HCT116 (cell line): ENCODE measurements around the gene MYO16. TPM values are rescaled to one million over a fixed set of nuclear protein-coding genes. Genes with fewer than 3 reads are reported as not detected.

Experiments
- ATAC-seq: fragments of 200-7000 bp; cut with Tn5 transposase; 2 replicates; pipeline ENCODE4 v1.9.1; 2020; ENCODE audit warnings: mild to moderate bottlenecking, moderate library complexity
- BruUV-seq: library from RNA; stranded (reverse); fragments of 400-500 nt; replicated peaks from 2 replicates; lab custom pipeline; 2021; lab: Mats Ljungman, UMichigan
- CTCF ChIA-PET: fragments of 300-600 bp; sonication (Branson Sonifier 250); formaldehyde crosslinking; loops from one replicate; lab custom pipeline; 2021; ENCODE audit warnings: antibody characterized with exemption; lab: Charles Lee
- POLR2A ChIA-PET: fragments of 300-600, 350-600 bp; sonication (Branson Sonifier 250); formaldehyde crosslinking; loops from one replicate; lab custom pipeline; 2021; ENCODE audit warnings: antibody characterized with exemption; lab: Charles Lee
- RAD21 ChIA-PET, 2 experiments: fragments of 300-600 bp; sonication (Branson Sonifier 250); formaldehyde crosslinking; loops; one replicate each; lab custom pipeline; 2023; ENCODE audit warnings: low total read pairs in 2 of 2; ENCODE audit not compliant: uncharacterized antibody in 2 of 2, unreplicated experiment in 2 of 2, low non-redundant PET in 1 of 2; lab: Charles Lee
- DNase-seq: peaks from one replicate; pipeline ENCODE4 v3.0.0-alpha.2; 2010; ENCODE audit warnings: low read depth, low spot score
- H2AFZ ChIP-seq: fragments of 200-600 bp; shearing (Covaris generic), sonication (generic); 2 replicates; pipeline ENCODE4 v1.6.1; 2017; ENCODE audit warnings: low read depth, mixed run types, mixed read lengths, antibody characterized with exemption, low read length; ENCODE audit not compliant: poor library complexity, severe bottlenecking
- H3K27ac ChIP-seq: 2 replicates; pipeline ENCODE4 v1.5.1; 2012; ENCODE audit warnings: low read depth, low read length
- H3K27me3 ChIP-seq: fragments of 200-600 bp; sonication (generic); 2 replicates; pipeline ENCODE4 v1.6.1; 2016; ENCODE audit warnings: mixed run types, low read length, mixed read lengths; ENCODE audit not compliant: insufficient read depth
- H3K36me3 ChIP-seq, 2 experiments: fragments of 200-500 bp in 1 of 2; fragments of 200-600 bp in 1 of 2; sonication (Bioruptor generic) in 1 of 2; sonication (generic) in 1 of 2; 2 replicates each; pipeline versions ENCODE4 v1.5.1 to v1.6.1; 2014 to 2016; ENCODE audit warnings: low read length in 2 of 2, inconsistent platforms in 1 of 2, mixed read lengths in 1 of 2, mixed run types in 1 of 2; ENCODE audit not compliant: insufficient read depth in 2 of 2, control insufficient read depth in 1 of 2
- H3K4me1 ChIP-seq, 2 experiments: fragments of 200-600 bp in 1 of 2; sonication (generic) in 1 of 2; 2 replicates each; pipeline versions ENCODE4 v1.5.1 to v1.6.1; 2012 to 2017; ENCODE audit warnings: low read length in 2 of 2, inconsistent platforms in 1 of 2, mild to moderate bottlenecking in 1 of 2, mixed read lengths in 1 of 2, mixed run types in 1 of 2, moderate library complexity in 1 of 2; ENCODE audit not compliant: insufficient read depth in 2 of 2, control insufficient read depth in 1 of 2
- H3K4me2 ChIP-seq: fragments of 200-600 bp; sonication (generic); 2 replicates; pipeline ENCODE4 v1.6.1; 2017; ENCODE audit warnings: mixed run types, low read length, mixed read lengths
- H3K4me3 ChIP-seq, 2 experiments: fragments of 200-600 bp in 1 of 2; sonication (generic) in 1 of 2; replicated peaks in 1 of 2; 2 replicates each; pipeline ENCODE4 v1.5.1; 2011 to 2016; ENCODE audit warnings: low read length in 2 of 2, control low read depth in 1 of 2, low read depth in 1 of 2, mild to moderate bottlenecking in 1 of 2, mixed read lengths in 1 of 2, mixed run types in 1 of 2
- H3K79me2 ChIP-seq: fragments of 200-600 bp; sonication (generic); 2 replicates; pipeline ENCODE4 v1.6.1; 2017; ENCODE audit warnings: mild to moderate bottlenecking, mixed run types, low read length, moderate library complexity, mixed read lengths; ENCODE audit not compliant: insufficient read depth
- H3K9ac ChIP-seq: fragments of 200-600 bp; sonication (generic); 2 replicates; pipeline ENCODE4 v1.6.1; 2016; ENCODE audit warnings: low read length, mixed read lengths
- H3K9me2 ChIP-seq: fragments of 200-600 bp; sonication (generic), shearing (Covaris generic); 2 replicates; pipeline ENCODE4 v1.6.1; 2017; ENCODE audit warnings: mixed run types, mild to moderate bottlenecking, moderate library complexity; ENCODE audit not compliant: insufficient read depth
- H3K9me3 ChIP-seq, 2 experiments: fragments of 200-500 bp in 1 of 2; fragments of 200-600 bp in 1 of 2; sonication (Bioruptor generic) in 1 of 2; sonication (generic) in 1 of 2; 2 replicates each; pipeline ENCODE4 v1.6.1; 2014 to 2017; ENCODE audit warnings: low read length in 2 of 2, mixed read lengths in 2 of 2, inconsistent platforms in 1 of 2, low read depth in 1 of 2, mild to moderate bottlenecking in 1 of 2, mixed run types in 1 of 2, moderate library complexity in 1 of 2; ENCODE audit not compliant: control insufficient read depth in 1 of 2, insufficient read depth in 1 of 2
- H4K20me1 ChIP-seq: fragments of 200-600 bp; sonication (generic), shearing (Covaris generic); 2 replicates; pipeline ENCODE4 v1.6.1; 2017; ENCODE audit warnings: mixed run types, mild to moderate bottlenecking, moderate library complexity; ENCODE audit not compliant: insufficient read depth
- ATF3 ChIP-seq: IDR thresholded peaks from 2 replicates; pipeline ENCODE4 v1.6.1; 2012
- CBX3 ChIP-seq: IDR thresholded peaks from 2 replicates; pipeline ENCODE4 v1.6.1; 2012; ENCODE audit warnings: low read depth
- CEBPB ChIP-seq: IDR thresholded peaks from 2 replicates; pipeline ENCODE4 v1.6.1; 2012; ENCODE audit warnings: low read depth
- CTCF ChIP-seq, 3 experiments: fragments of 200-600 bp in 1 of 3; sonication (generic) in 1 of 3; IDR thresholded peaks in 2 of 3; conservative IDR thresholded peaks in 1 of 3; 2 replicates each; pipeline ENCODE4 v1.5.1; 2012 to 2017; ENCODE audit warnings: low read depth in 2 of 3, low read length in 2 of 3, antibody characterized with exemption in 1 of 3, borderline replicate concordance in 1 of 3, control low read depth in 1 of 3, mild to moderate bottlenecking in 1 of 3, mixed read lengths in 1 of 3, mixed run types in 1 of 3, moderate library complexity in 1 of 3; ENCODE audit not compliant: insufficient read depth in 1 of 3
- EGR1 ChIP-seq: IDR thresholded peaks from 2 replicates; pipeline ENCODE4 v1.6.1; 2012; ENCODE audit warnings: low read depth
- EZH2phosphoT487 ChIP-seq: fragments of 200-600 bp; IDR thresholded peaks from 2 replicates; pipeline ENCODE4 v1.6.1; 2018; ENCODE audit warnings: antibody characterized with exemption, borderline replicate concordance
- FOSL1 ChIP-seq: IDR thresholded peaks from 2 replicates; pipeline ENCODE4 v1.6.1; 2012; ENCODE audit warnings: low read depth
- JUND ChIP-seq: IDR thresholded peaks from 2 replicates; pipeline ENCODE4 v1.6.1; 2012
- POLR2AphosphoS5 ChIP-seq: IDR thresholded peaks from 2 replicates; pipeline ENCODE4 v1.6.1; 2011; ENCODE audit warnings: mild to moderate bottlenecking, low read depth, low read length, moderate library complexity
- SIN3A ChIP-seq: IDR thresholded peaks from 2 replicates; pipeline ENCODE4 v1.6.1; 2012; ENCODE audit warnings: low read depth
- SP1 ChIP-seq: IDR thresholded peaks from 2 replicates; pipeline ENCODE4 v1.6.1; 2012; ENCODE audit warnings: low read depth
- ZBTB33 ChIP-seq: IDR thresholded peaks from 2 replicates; pipeline ENCODE4 v1.6.1; 2011; ENCODE audit warnings: mild to moderate bottlenecking, low read length, moderate library complexity; ENCODE audit not compliant: insufficient replicate concordance; ENCODE audit errors: extremely low read depth
- ZFX ChIP-seq: fragments of 450-650 bp; IDR thresholded peaks from 2 replicates; pipeline ENCODE4 v1.6.1; 2017
- ZNF274 ChIP-seq: fragments of 200-500 bp; sonication (Bioruptor generic); IDR thresholded peaks from 2 replicates; pipeline ENCODE4 v1.6.1; 2014; ENCODE audit warnings: mild to moderate bottlenecking, low read depth, low read length, inconsistent platforms
- intact Hi-C: fragments of 100-400 bp; cut with micrococcal nuclease; formaldehyde crosslinking; loops from 2 replicates; pipeline ENCODE4 v1.10.0; 2022
- total RNA-seq: library from RNA; stranded (reverse); gene quantifications from one replicate; pipeline ENCODE4 v1.2.1, GENCODE V29; 2021; ENCODE audit not compliant: unreplicated experiment

The MYO16 gene
- total RNA-seq, 1 experiment from 2014 or later, result 0.07 TPM

GRCh38 chr13:108835083-108835482, 205.7 kb downstream of the MYO16 start:
- H3K27ac ChIP-seq, result no peak overlapping the region
- no peaks in the 10 kb centered on the region for H3K9me2 ChIP-seq
- ChIA-PET RAD21 (no interaction called here), POLR2A (no interaction called here), CTCF (no interaction called here)
- no peak overlapping the region for H3K9ac ChIP-seq
- no peaks in the 10 kb centered on the region for H3K27me3 ChIP-seq
- no peak overlapping the region for H3K4me3 ChIP-seq
- no TSS peak for BruUV-seq
- DNase-seq, result no peak
- no peaks in the 10 kb centered on the region; the same call in 1 of the 2 replicates for H4K20me1 ChIP-seq
- H3K9me3 ChIP-seq, result no peaks in the 10 kb centered on the region
- no peak overlapping the region for H2AFZ ChIP-seq
- H3K4me2 ChIP-seq, result no peak overlapping the region
- H3K4me1 ChIP-seq, result peaks cover 0 to 34% of the 10 kb centered on the region in 2 experiments; a peak in 3 of 4 replicates
- ATAC-seq, result no peak
- TF ChIP-seq ZNF274, result no peak
- TF ChIP-seq CTCF (IDR thresholded peaks at IDR 0.05 in 2 of 3, conservative IDR thresholded peaks at IDR 0.05 in 1 of 3; ENCODE audit: borderline replicate concordance in 1 of 3, insufficient read depth in 1 of 3, low read depth in 2 of 3, low read length in 2 of 3), result no peak
- TF ChIP-seq SIN3A, result no peak
- TF ChIP-seq ZFX, result no peak
- TF ChIP-seq CBX3, result no peak
- TF ChIP-seq ATF3, result no peak
- TF ChIP-seq JUND, result no peak
- no peak for TF ChIP-seq EZH2phosphoT487
- TF ChIP-seq POLR2AphosphoS5, result no peak
- no peak for TF ChIP-seq ZBTB33
- no peak for TF ChIP-seq EGR1
- TF ChIP-seq FOSL1, result no peak
- no peak for TF ChIP-seq CEBPB
- TF ChIP-seq SP1, result no peak
- no peaks in the 10 kb centered on the region for H3K36me3 ChIP-seq
- intact Hi-C loops, result no loop called here
- H3K79me2 ChIP-seq, result no peaks in the 10 kb centered on the region
